SU-DHL-6 (cell line): ENCODE data around the gene CBLB.

Experiments used
- H2AFZ ChIP-seq: fragments of 200-600 bp; sonication (generic); 2 replicates; pipeline ENCODE4 v1.6.1; 2014; ENCODE audit warnings: low read depth, mild to moderate bottlenecking, moderate library complexity, mixed read lengths, antibody characterized with exemption, low read length; ENCODE audit not compliant: severe bottlenecking
- H3F3A ChIP-seq: fragments of 200-600 bp; shearing (Covaris generic); 2 replicates; pipeline ENCODE4 v1.6.0; 2016; ENCODE audit warnings: antibody characterized with exemption, mild to moderate bottlenecking; ENCODE audit not compliant: insufficient read depth
- H3K27ac ChIP-seq: fragments of 200-600 bp; sonication (generic); 2 replicates; pipeline ENCODE4 v1.5.1; 2016; ENCODE audit warnings: low read depth, mild to moderate bottlenecking, low read length, moderate library complexity, mixed read lengths
- H3K27me3 ChIP-seq: fragments of 200-600 bp; sonication (generic), shearing (Covaris generic); 2 replicates; pipeline ENCODE4 v1.6.0; 2014; ENCODE audit warnings: mild to moderate bottlenecking, low read length
- H3K36me3 ChIP-seq: fragments of 200-600 bp; sonication (generic); 2 replicates; pipeline ENCODE4 v1.6.1; 2014; ENCODE audit warnings: mild to moderate bottlenecking, low read length, mixed read lengths
- H3K4me2 ChIP-seq: fragments of 300-600, 200-600 bp; shearing (Covaris generic), sonication (generic); 2 replicates; pipeline ENCODE4 v1.6.0; 2014; ENCODE audit warnings: low read length, low read depth, mild to moderate bottlenecking; ENCODE audit not compliant: poor library complexity, severe bottlenecking
- H3K4me3 ChIP-seq: fragments of 200-600 bp; sonication (generic); 2 replicates; pipeline ENCODE4 v1.5.1; 2014; ENCODE audit warnings: antibody characterized with exemption, low read length, mild to moderate bottlenecking, mixed read lengths; ENCODE audit not compliant: insufficient read depth, poor library complexity, severe bottlenecking
- H3K79me2 ChIP-seq: fragments of 200-600 bp; sonication (generic); 2 replicates; pipeline ENCODE4 v1.6.1; 2014; ENCODE audit warnings: mild to moderate bottlenecking, low read length, moderate library complexity; ENCODE audit not compliant: insufficient read depth
- H3K9ac ChIP-seq: fragments of 200-600 bp; sonication (generic); 2 replicates; pipeline ENCODE4 v1.7.0; 2014; ENCODE audit warnings: mild to moderate bottlenecking, low read length
- H3K9me2 ChIP-seq: fragments of 200-600 bp; sonication (generic); replicated peaks from 2 replicates; pipeline ENCODE4 v1.6.1; 2014; ENCODE audit warnings: low read length; ENCODE audit not compliant: insufficient read depth
- H3K9me3 ChIP-seq: fragments of 200-600 bp; sonication (generic); 2 replicates; pipeline ENCODE4 v1.6.1; 2014; ENCODE audit warnings: low read length, mixed read lengths; ENCODE audit not compliant: insufficient read depth
- H4K20me1 ChIP-seq: fragments of 200-600 bp; sonication (generic); 2 replicates; pipeline ENCODE4 v1.6.1; 2014; ENCODE audit warnings: low read depth, mild to moderate bottlenecking, antibody characterized with exemption, low read length, moderate library complexity, mixed read lengths
- CTCF ChIP-seq: fragments of 200-600 bp; sonication (generic); IDR thresholded peaks from one replicate; pipeline ENCODE4 v1.5.1; 2017; ENCODE audit warnings: antibody characterized with exemption, mild to moderate bottlenecking, low read length, moderate library complexity; ENCODE audit not compliant: insufficient read depth, poor library complexity, severe bottlenecking
- EZH2phosphoT487 ChIP-seq: fragments of 200-600 bp; sonication (generic), shearing (Covaris generic); conservative IDR thresholded peaks from 2 replicates; pipeline ENCODE4 v1.6.1; 2018; ENCODE audit warnings: mild to moderate bottlenecking, antibody characterized with exemption, low read length, moderate library complexity, mixed read lengths

The CBLB gene

DNA sequence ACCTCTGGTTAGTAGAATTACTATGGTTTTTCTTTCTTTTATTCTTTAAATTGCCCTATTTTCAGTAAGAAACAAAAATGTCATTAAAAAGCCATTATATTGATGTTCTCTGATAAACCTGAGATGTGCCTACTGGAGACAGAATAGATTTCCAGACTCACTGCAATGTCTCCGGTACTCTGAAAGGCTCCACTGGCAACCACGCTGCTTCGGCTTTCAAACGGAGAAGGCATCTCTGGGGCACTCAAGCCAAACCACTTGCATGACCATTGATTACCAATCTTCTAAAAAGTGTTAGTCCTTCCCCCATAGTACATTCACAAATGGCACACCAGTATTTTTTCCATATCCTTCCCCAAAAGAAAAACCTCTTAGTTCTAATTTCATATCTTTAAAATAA is 82.6 kb downstream of the CBLB start:
- Histone ChIP-seq H3K4me3 (no peak overlapping the region), H3K9me2 (no peaks in the 10 kb centered on the region), H2AFZ (no peak overlapping the region), H3F3A (peaks cover 16% of the 10 kb centered on the region), H3K4me2 (no peak overlapping the region), H3K79me2 (peaks cover 98% of the 10 kb centered on the region), H3K27me3 (no peaks in the 10 kb centered on the region), H3K36me3 (0 out of 2 replicates have a peak, but pooled peaks cover 4% of the 10 kb centered on the region), H3K9ac (no peak overlapping the region), H3K27ac (no peak overlapping the region), H4K20me1 (no peaks in the 10 kb centered on the region), H3K9me3 (no peaks in the 10 kb centered on the region)
- TF ChIP-seq CTCF = no peak
- TF ChIP-seq EZH2phosphoT487 = no peak

- no peak overlapping the region for H3K9ac ChIP-seq
- peaks cover 98% of the 10 kb centered on the region for H3K79me2 ChIP-seq
- H3K27ac ChIP-seq = no peak overlapping the region
- H3K4me2 ChIP-seq = no peak overlapping the region
- H3K36me3 ChIP-seq = 0 out of 2 replicates have a peak, but pooled peaks cover 4% of the 10 kb centered on the region
- TF ChIP-seq CTCF (no peak), EZH2phosphoT487 (no peak)
- peaks cover 16% of the 10 kb centered on the region for H3F3A ChIP-seq
- H2AFZ ChIP-seq = no peak overlapping the region
- H3K9me2 ChIP-seq = no peaks in the 10 kb centered on the region
- H4K20me1 ChIP-seq = no peaks in the 10 kb centered on the region
- no peaks in the 10 kb centered on the region for H3K9me3 ChIP-seq
- H3K4me3 ChIP-seq = no peak overlapping the region
- H3K27me3 ChIP-seq = no peaks in the 10 kb centered on the region
These were observed 83.0 kb downstream of the CBLB start for GRCh38 chr3:105785803-105786202.

- H3K4me2 ChIP-seq = no peak overlapping the region
- H3F3A ChIP-seq = peaks cover 16% of the 10 kb centered on the region
- peaks cover 94% of the 10 kb centered on the region for H3K79me2 ChIP-seq
- TF ChIP-seq EZH2phosphoT487 (no peak), CTCF (no peak)
- no peaks in the 10 kb centered on the region for H4K20me1 ChIP-seq
- H3K27ac ChIP-seq = no peak overlapping the region; the same call in 1 of the 2 replicates
- H2AFZ ChIP-seq = no peak overlapping the region
- H3K36me3 ChIP-seq = peaks cover 2% of the 10 kb centered on the region; the same call in 1 of the 2 replicates
- H3K9me2 ChIP-seq = no peaks in the 10 kb centered on the region
- no peaks in the 10 kb centered on the region for H3K9me3 ChIP-seq
- no peak overlapping the region for H3K9ac ChIP-seq
- H3K4me3 ChIP-seq = no peak overlapping the region
- no peaks in the 10 kb centered on the region for H3K27me3 ChIP-seq
These were observed 85.2 kb downstream of the CBLB start for GRCh38 chr3:105783631-105784030.
